ENCODE measurements around the gene GRID2.

DNA sequence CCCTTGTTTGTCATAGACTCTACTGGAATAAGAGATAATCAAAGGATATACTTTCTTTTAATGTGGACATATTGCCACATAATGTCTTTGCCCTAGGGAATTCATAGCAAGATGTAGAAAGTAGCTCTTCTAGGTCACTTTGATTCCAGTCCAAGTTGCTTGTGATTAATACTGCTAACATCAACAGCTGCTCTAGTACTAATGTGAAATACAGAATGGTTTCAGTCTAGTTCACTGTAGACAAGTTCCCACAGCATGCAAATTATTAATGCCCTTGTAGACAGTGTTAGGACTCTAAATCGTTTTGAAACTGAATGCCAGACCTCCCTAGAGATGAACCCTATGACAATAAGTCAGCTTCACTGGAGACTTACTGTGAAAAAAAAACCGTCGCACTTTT lies 1030.2 kb downstream of the GRID2 start:
- TF ChIP-seq, protein P1, sequence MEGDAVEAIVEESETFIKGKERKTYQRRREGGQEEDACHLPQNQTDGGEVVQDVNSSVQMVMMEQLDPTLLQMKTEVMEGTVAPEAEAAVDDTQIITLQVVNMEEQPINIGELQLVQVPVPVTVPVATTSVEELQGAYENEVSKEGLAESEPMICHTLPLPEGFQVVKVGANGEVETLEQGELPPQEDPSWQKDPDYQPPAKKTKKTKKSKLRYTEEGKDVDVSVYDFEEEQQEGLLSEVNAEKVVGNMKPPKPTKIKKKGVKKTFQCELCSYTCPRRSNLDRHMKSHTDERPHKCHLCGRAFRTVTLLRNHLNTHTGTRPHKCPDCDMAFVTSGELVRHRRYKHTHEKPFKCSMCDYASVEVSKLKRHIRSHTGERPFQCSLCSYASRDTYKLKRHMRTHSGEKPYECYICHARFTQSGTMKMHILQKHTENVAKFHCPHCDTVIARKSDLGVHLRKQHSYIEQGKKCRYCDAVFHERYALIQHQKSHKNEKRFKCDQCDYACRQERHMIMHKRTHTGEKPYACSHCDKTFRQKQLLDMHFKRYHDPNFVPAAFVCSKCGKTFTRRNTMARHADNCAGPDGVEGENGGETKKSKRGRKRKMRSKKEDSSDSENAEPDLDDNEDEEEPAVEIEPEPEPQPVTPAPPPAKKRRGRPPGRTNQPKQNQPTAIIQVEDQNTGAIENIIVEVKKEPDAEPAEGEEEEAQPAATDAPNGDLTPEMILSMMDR (IDR thresholded peaks at IDR 0.05) = no peak
- TF ChIP-seq POLR2A (IDR thresholded peaks at IDR 0.05) = no peak

All from upper lobe of left lung (tissue), 4 donors.